Vagina (tissue), 2 donors: Measurements from ENCODE around the gene AJAP1. TPM values are rescaled to one million over a fixed set of nuclear protein-coding genes. Genes with fewer than 3 reads are reported as not detected.

Experiments
- DNase-seq, 2 donors: peaks; one replicate each; pipeline ENCODE4 v3.0.0-alpha.2; 2017; ENCODE audit errors: extremely low spot score in 2 of 2
- H3K27ac ChIP-seq: fragments of 200-600 bp; sonication (generic); one replicate; pipeline ENCODE4 v1.5.1; 2019
- H3K27me3 ChIP-seq: fragments of 200-600 bp; sonication (generic); one replicate; pipeline ENCODE4 v1.5.1; 2019
- H3K36me3 ChIP-seq, 2 donors: fragments of 200-600 bp; sonication (generic); one replicate each; pipeline ENCODE4 v1.5.1; 2017 to 2019
- H3K4me1 ChIP-seq: fragments of 200-600 bp; sonication (generic); one replicate; pipeline ENCODE4 v1.5.1; 2019
- H3K4me3 ChIP-seq, 2 donors: fragments of 200-600 bp; sonication (generic); 1 replicate in 1 of 2; 2 replicates in 1 of 2; pipeline ENCODE4 v1.5.1; 2016 to 2019
- H3K9me3 ChIP-seq: fragments of 200-600 bp; sonication (generic); one replicate; pipeline ENCODE4 v1.5.1; 2019
- POLR2A ChIP-seq, 2 donors: fragments of 450-650 bp; IDR thresholded peaks; one replicate each; pipeline ENCODE4 v1.6.1; 2017; ENCODE audit warnings: antibody characterized with exemption in 2 of 2, mild to moderate bottlenecking in 2 of 2, moderate library complexity in 2 of 2
- POLR2AphosphoS5 ChIP-seq, 2 donors: sonication (generic); formaldehyde crosslinking; IDR thresholded peaks; one replicate each; pipeline ENCODE4 v1.9.0; 2017; ENCODE audit warnings: antibody characterized with exemption in 2 of 2, mild to moderate bottlenecking in 2 of 2, low read depth in 1 of 2; ENCODE audit not compliant: insufficient read depth in 1 of 2
- intact Hi-C: fragments of 100-400 bp; cut with DNase I; formaldehyde crosslinking; loops from one replicate; pipeline ENCODE4 v1.15.1; 2023
- total RNA-seq: library from RNA; depleted of rRNA; stranded (reverse); fragments of >200 nt; gene quantifications from one replicate; pipeline ENCODE4 v1.2.3, GENCODE V29; 2016
- TF ChIP-seq, protein P1 (sequence below), 3 experiments: fragments of 450-650 bp in 2 of 3; fragments of 200-600 bp in 1 of 3; sonication (generic) in 1 of 3; IDR thresholded peaks; one replicate each; pipeline ENCODE4 v1.5.1; 2017 to 2019; ENCODE audit warnings: antibody characterized with exemption in 3 of 3, mild to moderate bottlenecking in 2 of 3, moderate library complexity in 2 of 3

AJAP1 gene
- total RNA-seq, 1 donor from 2014 or later, result 1.7 TPM

- no peak for TF ChIP-seq POLR2AphosphoS5 (IDR thresholded peaks at IDR 0.05; ENCODE audit: insufficient read depth in 1 of 2, low read depth in 1 of 2)
- no peak for TF ChIP-seq POLR2A (IDR thresholded peaks at IDR 0.05)
- TF ChIP-seq, protein P1, sequence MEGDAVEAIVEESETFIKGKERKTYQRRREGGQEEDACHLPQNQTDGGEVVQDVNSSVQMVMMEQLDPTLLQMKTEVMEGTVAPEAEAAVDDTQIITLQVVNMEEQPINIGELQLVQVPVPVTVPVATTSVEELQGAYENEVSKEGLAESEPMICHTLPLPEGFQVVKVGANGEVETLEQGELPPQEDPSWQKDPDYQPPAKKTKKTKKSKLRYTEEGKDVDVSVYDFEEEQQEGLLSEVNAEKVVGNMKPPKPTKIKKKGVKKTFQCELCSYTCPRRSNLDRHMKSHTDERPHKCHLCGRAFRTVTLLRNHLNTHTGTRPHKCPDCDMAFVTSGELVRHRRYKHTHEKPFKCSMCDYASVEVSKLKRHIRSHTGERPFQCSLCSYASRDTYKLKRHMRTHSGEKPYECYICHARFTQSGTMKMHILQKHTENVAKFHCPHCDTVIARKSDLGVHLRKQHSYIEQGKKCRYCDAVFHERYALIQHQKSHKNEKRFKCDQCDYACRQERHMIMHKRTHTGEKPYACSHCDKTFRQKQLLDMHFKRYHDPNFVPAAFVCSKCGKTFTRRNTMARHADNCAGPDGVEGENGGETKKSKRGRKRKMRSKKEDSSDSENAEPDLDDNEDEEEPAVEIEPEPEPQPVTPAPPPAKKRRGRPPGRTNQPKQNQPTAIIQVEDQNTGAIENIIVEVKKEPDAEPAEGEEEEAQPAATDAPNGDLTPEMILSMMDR (IDR thresholded peaks at IDR 0.05), result no peak
- no peak overlapping the region for H3K4me3 ChIP-seq
- H3K9me3 ChIP-seq, result no peaks in the 10 kb centered on the region
- no peak overlapping the region for H3K27ac ChIP-seq
- no peak for DNase-seq
- H3K4me1 ChIP-seq, result no peaks in the 10 kb centered on the region
- H3K36me3 ChIP-seq, result no peaks in the 10 kb centered on the region
- no peaks in the 10 kb centered on the region for H3K27me3 ChIP-seq
- intact Hi-C loops, result no loop called here
Measured at GRCh38 chr1:4724001-4724400, 69.6 kb downstream of the AJAP1 start.

- H3K27ac ChIP-seq, result no peak overlapping the region
- intact Hi-C loops, result no loop called here
- H3K36me3 ChIP-seq, result no peaks in the 10 kb centered on the region
- no peak overlapping the region for H3K4me3 ChIP-seq
- DNase-seq, result no peak
- no peaks in the 10 kb centered on the region for H3K9me3 ChIP-seq
- H3K4me1 ChIP-seq, result no peaks in the 10 kb centered on the region
- no peak for TF ChIP-seq POLR2A (IDR thresholded peaks at IDR 0.05)
- no peak for TF ChIP-seq POLR2AphosphoS5 (IDR thresholded peaks at IDR 0.05; ENCODE audit: insufficient read depth in 1 of 2, low read depth in 1 of 2)
- TF ChIP-seq, protein P1 (IDR thresholded peaks at IDR 0.05), result no peak
- no peaks in the 10 kb centered on the region for H3K27me3 ChIP-seq
Measured at GRCh38 chr1:4724695-4725250, 70.4 kb downstream of the AJAP1 start.

- Histone ChIP-seq H3K27me3 (no peaks in the 10 kb centered on the region), H3K36me3 (no peaks in the 10 kb centered on the region), H3K4me3 (no peak overlapping the region), H3K9me3 (no peaks in the 10 kb centered on the region), H3K27ac (no peak overlapping the region), H3K4me1 (no peaks in the 10 kb centered on the region)
- intact Hi-C loops, result no loop called here
- no peak for TF ChIP-seq POLR2AphosphoS5 (IDR thresholded peaks at IDR 0.05; ENCODE audit: insufficient read depth in 1 of 2, low read depth in 1 of 2)
- TF ChIP-seq, protein P1 (IDR thresholded peaks at IDR 0.05), result no peak
- TF ChIP-seq POLR2A (IDR thresholded peaks at IDR 0.05), result no peak
- no peak for DNase-seq
Measured at GRCh38 chr1:4725416-4725815, 71.0 kb downstream of the AJAP1 start.

- Histone ChIP-seq H3K4me3 (no peak overlapping the region), H3K36me3 (no peaks in the 10 kb centered on the region), H3K27me3 (no peaks in the 10 kb centered on the region), H3K4me1 (no peaks in the 10 kb centered on the region), H3K9me3 (no peaks in the 10 kb centered on the region), H3K27ac (no peak overlapping the region)
- intact Hi-C loops, result no loop called here
- no peak for DNase-seq
- TF ChIP-seq, protein P1 (IDR thresholded peaks at IDR 0.05), result no peak
- TF ChIP-seq POLR2AphosphoS5 (IDR thresholded peaks at IDR 0.05; ENCODE audit: insufficient read depth in 1 of 2, low read depth in 1 of 2) (no peak), POLR2A (IDR thresholded peaks at IDR 0.05) (no peak)
Measured at GRCh38 chr1:4726620-4727341, 72.4 kb downstream of the AJAP1 start.
